Ammon's horn (tissue), 1 donor: ENCODE results near the gene UBB.

Experiments used
- DNase-seq: peaks from one replicate; pipeline ENCODE4 v3.0.0-alpha.2; 2016; ENCODE audit warnings: low spot score

The UBB gene

DNA sequence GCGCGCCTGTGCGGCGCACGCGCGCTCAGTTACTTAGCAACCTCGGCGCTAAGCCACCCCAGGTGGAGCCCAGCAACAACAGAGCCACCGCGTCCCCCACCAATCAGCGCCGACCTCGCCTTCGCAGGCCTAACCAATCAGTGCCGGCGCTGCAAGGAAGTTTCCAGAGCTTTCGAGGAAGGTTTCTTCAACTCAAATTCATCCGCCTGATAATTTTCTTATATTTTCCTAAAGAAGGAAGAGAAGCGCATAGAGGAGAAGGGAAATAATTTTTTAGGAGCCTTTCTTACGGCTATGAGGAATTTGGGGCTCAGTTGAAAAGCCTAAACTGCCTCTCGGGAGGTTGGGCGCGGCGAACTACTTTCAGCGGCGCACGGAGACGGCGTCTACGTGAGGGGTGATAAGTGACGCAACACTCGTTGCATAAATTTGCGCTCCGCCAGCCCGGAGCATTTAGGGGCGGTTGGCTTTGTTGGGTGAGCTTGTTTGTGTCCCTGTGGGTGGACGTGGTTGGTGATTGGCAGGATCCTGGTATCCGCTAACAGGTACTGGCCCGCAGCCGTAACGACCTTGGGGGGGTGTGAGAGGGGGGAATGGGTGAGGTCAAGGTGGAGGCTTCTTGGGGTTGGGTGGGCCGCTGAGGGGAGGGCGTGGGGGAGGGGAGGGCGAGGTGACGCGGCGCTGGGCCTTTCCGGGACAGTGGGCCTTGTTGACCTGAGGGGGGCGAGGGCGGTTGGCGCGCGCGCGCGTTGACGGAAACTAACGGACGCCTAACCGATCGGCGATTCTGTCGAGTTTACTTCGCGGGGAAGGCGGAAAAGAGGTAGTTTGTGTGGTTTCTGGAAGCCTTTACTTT lies at the start of gene UBB:
Gene UBB, plus strand, starts transcription at position 452 of the 856 bp plus-strand sequence. CDS start 817 bp downstream, outside the sequence.
- DNase-seq: peak; percentile 98

DNA sequence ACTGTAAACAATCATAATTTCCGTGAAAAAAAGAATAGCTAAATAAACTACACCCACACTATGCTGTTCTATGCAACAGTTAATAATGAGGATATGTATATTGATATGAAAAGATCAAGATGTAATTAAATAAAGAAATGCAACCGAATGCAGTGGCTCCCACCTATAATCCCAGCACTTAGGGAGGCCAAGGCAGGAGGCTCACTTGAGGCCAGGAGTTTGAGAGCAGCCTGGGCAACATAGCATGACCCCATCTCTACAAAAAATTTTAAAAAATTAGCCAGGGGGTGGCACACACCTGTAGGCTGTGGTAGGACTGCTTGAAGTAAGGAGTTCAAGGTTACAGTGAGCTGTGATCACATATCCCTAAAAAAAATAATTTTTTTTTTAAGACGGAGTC lies 42.5 kb upstream of the UBB start:
- no peak for DNase-seq

DNA sequence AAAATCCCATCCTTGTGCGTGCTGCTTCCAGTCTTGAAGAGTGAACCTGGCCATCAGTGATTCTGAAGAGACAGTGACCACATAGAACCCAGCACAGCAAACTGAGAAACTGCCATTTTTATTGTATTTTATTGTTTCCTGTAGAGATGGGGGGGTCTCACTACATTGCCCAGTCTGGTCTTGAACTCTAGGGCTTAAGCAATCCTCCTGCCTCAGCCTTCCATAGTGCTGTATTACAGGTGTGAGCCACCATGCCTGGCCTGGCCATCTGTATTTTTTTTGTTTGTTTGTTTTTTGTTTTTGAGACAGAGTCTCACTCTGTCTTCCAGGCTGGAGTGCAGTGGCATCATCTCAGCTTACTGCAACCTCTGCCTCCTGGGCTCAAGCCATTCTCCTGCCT lies 41.5 kb upstream of the UBB start:
- no peak for DNase-seq

DNA sequence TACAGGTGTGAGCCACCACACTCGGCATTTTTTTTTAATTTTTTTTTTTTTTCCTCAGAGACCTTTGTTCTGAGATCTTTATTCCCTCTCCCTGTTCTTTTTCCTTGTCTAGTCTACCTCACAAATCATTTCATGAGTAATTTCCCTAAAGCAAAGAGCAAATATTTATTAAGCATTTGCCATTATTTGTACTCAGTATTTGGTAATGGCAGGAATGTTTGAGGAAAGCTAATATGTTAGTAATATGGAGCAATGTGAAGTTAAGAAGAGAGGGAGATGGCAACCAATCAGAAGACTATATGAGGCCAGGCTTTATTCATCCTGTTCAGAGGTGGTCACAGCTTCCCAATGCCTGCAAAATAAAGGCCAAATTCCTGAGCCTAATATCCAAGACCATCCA lies 40.9 kb upstream of the UBB start:
- DNase-seq: no peak

DNA sequence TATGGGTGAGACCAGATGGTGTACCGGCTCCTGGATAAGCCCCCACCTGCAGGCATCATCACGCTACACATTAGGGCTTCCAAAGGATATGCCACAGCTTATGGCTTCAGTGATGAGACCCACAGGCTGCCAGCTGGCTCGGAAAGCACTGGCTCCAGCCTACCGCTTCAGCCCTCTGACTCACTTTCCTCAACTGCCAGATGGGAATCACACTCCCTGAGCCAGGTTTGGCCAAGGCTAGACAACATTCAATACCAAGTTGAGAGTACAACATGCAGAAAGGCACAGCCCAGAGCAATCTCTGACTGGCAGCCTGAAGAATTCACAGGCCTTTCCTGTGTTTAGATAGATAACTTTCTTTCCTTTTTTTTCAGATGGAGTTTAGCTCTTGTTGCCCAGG lies 37.9 kb upstream of the UBB start:
- peak; percentile 35 for DNase-seq

DNA sequence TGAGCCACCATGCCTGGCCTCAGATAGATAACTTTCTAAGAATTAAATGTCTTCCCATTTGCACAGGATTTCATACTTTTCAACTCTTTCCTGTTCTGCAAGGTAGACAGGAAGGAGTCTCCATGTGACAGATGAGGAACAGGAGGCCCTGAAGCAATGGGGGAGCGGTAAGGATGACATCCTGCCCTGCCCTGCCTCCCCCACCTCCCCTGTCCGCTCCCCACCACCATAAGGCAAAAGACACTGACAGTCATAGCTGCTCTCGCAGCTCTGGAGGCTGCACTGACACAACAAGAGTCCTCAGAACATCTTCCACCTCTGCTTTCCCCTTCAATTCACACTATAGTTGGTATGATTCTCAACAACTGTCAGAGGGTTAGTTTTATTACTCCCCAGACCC lies 37.3 kb upstream of the UBB start:
- no peak for DNase-seq

DNA sequence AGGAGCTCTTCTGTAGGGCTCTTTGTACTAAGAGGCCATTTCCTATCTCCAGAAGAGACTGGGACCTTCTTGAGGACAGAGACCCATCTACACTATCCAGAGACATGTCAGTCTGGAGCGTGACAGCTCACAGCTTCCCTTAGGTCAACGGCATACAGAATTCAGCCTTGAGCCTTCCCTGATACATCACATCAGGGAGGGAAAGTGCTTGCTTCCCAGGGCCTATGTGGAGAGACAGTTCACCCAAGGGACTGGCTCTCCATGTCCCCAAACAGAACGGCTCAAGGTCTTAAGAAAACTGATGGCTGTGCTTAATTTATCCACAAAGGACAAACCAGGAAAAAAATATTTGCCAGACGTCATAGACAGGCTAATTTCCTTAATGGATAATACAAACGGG lies 35.3 kb upstream of the UBB start:
- DNase-seq: no peak

DNA sequence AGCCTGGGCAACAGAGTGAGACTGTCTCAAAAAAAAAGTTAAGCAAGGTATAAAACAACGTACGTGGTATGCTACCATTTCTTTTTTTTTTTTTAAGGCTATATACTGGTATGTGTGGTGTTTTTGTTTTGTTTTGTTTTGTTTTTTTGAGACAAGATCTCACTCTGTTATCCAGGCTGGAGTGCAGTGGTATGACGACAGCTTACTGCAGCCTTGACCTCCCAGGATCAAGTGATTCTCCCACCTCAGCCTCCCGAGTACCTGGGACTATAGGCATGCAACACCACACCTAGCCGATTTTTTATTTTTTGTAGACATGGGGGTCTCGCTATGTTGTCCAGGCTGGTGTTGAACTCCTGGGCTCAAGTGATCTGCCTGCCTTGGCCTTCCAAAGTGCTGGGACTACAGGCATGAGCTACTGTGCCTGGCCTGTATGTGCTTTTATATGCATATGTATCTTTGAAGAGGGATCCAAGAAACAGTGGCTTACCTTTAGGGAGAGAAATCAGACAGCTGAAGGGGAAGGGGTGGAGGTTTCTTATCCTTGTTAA lies 34.1 kb upstream of the UBB start:
- no peak for DNase-seq

DNA sequence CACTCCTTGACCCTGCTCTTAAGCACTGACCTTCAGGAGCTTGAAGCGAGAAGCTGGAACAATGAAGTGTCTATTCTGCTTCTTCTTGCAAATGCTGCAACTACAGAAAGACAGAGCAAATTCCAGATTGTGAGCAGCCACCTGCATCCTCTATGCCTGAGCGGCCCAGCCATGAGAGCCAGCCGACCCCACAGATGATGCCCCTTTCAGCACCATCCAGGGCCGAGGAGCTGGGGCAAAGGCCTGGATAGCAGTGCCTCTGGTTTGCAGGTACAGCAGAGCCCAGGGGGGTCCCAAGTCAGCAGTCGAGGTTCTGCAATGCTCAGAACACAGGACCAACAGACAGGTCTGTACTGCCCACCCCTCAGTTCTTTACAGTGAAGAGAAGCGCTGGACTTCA lies 32.3 kb upstream of the UBB start:
- DNase-seq: no peak

DNA sequence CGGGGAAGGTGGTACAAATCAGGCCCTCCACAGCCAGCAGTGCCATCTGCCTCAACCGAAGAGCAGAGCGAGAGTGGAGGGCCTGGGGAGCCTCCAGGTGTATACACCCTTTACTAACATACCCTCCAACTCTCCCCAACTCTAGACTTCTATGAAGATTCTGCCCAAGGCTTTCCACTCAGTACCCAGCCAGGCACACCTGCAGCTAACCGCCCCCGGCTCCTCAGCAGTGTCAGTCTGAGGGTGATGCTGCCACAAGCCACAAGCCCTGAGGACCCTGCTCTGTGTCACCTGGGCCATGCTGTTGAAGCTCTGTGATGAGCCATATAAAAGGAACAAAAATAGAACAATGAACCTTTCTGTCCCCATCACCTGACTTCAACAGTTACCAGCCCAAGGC lies 31.5 kb upstream of the UBB start:
- DNase-seq: no peak

DNA sequence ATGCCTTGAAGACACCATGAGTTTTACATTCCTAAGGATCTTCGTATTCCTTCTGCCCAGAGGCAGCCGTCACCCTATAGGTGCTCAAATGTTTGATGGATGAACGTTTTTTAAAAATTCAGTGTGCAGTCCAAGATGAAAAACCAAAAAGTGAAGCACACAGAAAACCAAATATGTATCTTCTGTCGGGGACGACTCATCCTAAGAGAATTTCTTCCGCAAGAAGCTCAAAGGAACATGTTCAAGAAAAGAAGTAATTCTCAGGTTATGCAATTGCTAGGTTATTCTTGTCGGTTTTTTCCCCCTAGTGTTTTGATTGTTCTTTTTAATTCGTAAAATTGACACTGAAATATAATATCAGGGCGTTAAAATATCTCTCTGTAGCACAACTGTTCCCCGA lies 29.1 kb upstream of the UBB start:
- DNase-seq: no peak

DNA sequence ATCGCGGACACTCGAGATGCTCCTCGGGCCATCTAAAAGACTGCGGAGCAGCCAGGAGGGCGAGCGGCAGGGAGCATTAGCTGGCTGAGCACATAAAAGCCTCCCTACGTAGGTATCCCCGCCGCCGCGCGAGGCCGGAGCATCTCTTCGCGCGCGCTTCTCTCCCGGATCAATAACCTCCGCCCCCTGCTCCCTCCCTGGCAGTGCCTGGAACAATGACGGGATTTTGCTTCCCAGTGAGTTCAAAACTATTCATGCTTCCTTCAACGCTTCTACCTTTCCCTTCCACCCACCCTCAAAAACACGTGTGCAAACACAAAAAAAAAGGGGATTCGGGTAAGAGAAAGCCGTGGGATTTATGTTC lies 28.6 kb upstream of the UBB start:
- peak; percentile 48 for DNase-seq

DNA sequence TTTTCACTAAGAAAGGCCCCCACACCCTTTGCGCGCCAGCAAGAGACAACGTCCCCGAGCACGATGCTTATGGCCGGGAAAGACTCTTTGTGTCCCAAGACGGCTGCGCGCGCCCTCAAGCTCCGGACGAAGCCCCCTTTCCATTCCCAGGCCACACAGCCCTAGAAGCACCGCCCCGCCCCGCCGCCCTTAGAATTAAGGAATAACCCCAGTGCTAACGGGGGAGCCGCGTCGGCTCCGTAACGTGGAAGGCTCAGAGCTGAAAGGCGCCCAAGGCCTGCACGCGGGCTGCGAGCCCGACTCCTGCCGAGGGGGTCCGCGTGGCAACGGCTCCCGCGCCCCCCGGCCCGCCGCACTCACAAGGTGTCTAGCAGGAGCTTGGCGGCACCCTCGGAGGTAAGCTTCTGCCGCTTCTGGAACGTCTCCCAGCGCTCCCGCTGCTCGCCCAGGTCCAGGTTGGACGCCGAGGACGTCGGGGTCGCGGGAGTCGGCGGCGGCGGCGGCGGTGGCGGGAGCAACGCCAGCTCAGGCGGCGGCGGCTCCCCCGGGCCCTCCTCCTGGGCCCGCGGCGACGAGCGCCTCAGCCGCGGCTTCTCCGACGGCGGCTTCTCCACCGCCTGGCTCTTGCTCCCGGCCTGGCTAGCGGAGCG lies 28.1 kb upstream of the UBB start:
- DNase-seq: peak; percentile 27

DNA sequence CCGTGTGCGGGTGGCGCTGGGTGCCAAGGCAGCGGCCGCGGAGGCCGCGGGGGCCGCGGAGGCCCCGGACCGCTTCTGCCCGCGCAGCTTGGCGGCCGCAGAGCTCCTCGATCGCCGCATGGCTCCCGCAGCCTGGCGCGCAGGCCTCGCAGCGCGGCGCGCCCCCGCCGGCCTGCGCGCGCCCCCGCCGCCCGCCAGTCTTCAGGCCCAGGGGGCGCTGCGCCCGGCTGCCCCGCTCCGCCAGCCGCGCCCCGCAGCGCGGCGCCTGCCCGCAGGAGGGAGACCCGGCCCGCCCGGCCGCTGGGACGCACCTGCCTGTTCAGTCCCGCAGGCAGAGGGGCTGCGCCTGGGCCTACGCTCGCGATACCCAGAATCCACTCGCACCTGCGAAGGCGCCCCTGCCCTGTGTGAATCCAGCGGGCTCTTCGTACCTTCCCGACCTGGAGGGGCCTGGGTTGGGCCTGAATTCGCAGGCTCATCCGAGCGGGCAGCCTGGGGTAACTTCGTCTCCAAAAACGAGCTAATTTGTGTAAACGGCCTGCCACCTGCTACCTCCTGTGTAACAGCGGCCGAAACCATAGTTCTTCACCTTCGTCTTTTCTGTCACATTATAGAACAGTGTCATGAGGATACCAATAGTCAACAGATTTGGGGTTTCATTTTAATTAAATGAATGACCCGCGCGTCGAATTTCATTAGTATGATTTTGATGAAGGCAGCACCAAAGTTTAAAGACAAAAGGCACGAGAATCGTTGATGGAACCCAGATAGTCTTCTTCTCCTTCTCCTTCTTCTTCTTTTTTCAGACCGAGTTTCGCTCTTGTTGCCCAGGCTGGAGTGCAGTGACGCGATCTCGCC lies 27.3 kb upstream of the UBB start, which contains the start of gene CENPV:
Gene CENPV, minus strand, starts transcription at position 153 of the 858 bp plus-strand sequence. Its CDS starts 33 bp downstream, at position 120.
- peak; percentile 22 for DNase-seq

DNA sequence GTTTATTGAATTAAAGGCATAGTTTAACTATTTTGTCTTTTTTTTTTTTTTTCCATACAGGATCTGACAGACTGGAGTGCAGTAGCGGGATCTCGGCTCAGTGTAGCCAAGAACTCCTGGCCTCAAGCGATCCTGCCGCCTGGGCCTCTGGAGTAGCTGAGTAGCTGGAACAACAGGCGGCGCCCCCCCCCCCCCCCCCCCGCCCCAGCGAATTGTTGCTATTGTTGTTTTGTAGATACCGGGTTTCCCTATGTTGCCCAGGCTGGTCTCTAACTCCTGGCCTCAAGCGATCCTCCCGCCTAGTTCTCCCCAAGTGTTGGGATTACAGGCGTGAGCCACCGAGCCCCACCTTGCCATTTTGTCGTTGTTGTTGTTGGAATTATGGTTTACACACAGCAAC lies 26.3 kb upstream of the UBB start:
- DNase-seq: no peak

DNA sequence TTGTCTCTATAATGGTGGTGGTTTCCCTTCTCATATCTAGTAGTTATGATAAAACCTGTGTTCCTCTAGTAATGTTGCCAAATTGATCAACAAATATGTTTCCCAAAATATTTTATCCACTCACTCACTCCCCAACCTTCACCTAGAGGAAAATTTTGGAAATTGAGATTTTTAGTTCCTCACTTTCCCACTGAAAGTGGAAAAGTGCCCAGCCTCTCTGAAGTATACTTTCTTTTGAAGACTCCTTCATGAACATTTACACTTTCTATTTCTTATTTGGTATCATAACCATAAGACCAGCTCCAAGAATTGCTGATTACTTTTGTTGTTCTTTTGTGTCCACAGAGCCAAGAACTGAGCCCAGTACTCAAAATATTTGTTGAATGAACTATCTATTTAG lies 22.5 kb upstream of the UBB start:
- no peak for DNase-seq

DNA sequence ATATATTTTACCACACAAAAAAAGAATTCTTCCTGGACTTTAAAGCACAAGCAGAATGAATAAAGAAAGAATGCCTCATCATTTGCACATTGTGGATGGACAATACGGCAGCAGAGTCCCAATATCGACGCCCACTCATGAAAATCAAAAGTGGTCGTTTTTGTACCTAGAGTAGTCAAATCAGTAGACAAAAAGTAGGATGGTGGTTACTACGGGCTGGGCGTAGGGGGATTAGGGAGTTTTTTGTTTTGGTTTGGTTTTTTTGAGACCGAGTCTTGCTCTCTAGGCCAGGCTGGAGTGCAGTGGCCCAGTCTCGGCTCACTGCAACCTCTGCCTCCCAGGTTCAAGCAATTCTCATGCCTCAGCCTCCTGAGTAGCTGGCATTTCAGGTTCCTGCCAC lies 19.0 kb upstream of the UBB start:
- no peak for DNase-seq

DNA sequence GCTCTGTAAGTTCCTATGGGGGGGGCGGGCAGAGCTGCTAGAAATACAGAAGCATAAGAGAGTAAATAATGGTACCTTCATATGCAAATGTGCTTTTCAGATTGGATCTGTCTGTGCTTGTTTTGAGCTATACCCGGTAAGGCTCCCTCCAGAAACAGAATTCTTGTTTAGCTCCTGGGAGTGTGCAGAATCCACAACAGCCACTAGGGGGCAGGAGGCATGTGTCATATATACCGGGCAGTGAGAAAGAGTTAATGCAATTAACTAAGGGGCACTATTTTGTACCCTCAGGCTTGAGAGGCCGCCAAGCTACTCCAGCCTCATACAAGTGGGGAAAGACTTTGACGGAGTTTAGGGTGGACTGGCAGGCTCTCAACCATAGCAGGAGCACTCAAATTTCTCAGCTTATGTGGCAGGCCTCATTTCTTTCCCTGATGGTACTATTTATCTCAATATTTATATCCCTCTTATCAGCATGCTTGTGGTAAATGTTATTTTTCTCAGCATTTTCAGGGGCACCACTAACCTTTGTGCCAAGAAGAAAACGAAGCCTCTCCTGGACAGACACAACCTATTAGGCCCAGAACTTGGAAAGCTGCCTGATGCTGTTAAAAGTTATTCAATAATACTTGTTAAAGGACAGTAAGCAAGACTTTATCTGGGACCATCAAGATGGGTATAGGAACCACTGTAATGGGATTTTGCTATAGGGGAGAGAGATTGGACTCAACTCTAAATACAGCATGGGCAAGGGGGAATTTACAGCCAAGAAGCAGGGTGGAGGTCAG lies 16.9 kb upstream of the UBB start:
- DNase-seq: peak; percentile 89

DNA sequence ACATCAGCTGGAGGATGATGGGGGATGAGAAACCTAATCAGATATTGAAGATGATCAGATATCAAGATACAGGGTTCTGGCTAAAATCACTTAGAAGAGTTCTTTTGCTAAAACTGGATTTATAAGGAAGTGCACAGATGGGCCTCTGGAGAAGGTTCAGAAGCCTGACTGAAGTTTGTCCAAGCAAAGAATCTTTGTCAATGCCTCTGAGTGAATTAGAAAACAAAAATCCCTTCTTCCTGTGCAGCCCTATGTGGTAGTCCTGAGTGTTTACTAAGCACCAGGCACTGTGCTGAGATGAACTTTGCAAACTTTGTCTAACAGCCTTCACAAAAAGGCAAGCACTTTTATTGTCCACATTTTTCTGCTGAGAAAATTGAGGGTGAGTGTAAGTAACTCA lies 16.3 kb upstream of the UBB start:
- DNase-seq: no peak

DNA sequence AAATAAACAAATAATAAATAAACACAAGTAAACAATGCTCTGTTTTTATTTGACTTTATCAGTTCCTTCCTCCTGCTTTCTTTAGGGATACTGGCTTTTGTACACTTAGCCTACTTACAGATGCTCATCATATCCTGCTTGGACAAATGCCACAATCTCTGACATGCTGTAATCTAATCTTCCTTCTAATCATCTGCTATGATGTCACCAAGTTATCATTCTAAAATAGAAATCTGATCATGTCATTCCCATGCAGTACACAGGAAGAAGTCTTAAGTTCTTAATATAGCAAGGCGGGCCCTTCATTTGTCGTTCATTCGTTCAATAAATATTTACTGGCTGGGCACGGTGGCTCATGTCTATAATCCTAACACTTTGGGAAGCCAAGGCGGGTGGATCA lies 9.1 kb upstream of the UBB start:
- no peak for DNase-seq

DNA sequence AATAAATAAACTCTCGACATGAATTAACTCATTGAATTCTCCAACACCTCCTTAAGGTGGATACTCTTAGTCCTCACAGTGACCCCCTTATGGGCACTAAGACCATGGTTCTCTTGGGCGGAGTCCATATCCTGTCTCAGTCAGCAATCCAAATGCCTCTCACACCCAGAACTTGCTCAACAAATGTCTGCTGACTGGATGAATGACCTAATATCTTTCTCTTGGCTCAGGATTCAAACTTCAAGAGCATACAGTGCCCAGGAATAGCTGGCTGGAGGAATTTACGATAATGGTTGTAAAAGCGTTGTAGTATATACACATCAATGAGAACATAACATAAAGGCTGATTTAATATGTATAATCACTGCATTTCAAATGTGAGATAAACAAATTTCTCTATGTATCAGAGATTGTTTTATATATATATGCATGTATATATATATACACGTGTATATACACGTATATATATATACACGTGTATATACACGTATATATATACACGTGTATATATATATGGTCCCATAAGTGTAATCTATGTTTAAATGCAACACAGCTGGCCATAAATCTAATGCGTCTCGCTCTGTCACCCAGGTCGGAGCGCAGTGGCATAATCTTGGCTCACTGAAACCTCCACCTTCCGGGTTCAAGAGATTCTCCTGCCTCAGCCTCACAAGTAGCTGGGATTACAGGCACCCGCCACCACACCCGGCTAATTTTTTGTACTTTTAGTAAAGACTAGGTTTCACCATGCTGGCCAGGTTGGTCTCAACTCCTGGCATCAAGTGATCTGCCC lies 6.5 kb upstream of the UBB start:
- DNase-seq: no peak
